NCI-H2171 (cell line): ENCODE measurements around the gene SGCA.

Source experiments
- DNase-seq: peaks from one replicate; lab custom pipeline; 2025; lab: John Stamatoyannopoulos, UW

Gene SGCA

DNA sequence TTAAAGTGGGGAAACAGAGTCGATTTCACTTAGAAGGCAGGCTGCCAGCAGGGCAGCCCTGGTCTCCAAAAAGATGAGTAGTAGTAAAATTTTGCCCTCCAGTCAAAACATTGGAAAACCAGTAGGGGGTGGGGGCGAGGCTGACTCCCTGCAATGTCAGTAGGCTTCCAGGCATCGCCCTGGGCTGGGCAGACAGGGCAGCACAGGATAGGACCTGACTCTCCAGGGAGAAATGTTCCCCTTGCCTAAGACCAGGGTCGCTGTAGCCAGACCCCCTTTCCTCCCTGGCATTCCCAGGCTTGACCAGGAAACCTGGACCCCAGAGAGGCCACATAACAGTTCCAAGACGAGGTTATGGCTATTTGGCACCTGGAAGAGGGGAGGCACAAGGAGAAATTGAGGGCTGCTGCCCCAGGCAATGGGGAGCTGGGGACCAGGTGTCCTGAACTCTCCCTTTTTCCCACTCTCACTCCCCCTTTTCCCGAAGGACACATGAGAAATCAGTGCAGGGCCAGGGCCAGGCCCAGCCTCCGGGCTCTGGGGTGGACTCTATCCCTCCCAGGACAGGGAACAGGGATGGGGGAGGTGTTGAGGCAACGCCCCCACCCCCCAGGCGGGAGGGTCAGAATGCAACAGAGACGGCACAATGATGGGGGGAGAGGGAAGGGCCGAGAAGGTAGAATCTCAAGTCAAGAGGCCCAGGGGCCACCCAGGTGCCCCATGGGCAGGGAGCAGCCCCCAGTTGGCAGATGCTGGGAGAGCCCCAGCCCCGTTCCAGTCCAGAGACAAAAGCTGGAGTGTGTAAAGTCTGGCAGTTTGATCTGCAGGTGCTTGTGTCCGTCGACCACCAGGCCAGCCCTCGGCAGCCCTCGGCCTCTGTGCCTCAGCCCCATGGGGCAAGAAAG is 31.3 kb upstream of the SGCA start:
- no peak for DNase-seq

DNA sequence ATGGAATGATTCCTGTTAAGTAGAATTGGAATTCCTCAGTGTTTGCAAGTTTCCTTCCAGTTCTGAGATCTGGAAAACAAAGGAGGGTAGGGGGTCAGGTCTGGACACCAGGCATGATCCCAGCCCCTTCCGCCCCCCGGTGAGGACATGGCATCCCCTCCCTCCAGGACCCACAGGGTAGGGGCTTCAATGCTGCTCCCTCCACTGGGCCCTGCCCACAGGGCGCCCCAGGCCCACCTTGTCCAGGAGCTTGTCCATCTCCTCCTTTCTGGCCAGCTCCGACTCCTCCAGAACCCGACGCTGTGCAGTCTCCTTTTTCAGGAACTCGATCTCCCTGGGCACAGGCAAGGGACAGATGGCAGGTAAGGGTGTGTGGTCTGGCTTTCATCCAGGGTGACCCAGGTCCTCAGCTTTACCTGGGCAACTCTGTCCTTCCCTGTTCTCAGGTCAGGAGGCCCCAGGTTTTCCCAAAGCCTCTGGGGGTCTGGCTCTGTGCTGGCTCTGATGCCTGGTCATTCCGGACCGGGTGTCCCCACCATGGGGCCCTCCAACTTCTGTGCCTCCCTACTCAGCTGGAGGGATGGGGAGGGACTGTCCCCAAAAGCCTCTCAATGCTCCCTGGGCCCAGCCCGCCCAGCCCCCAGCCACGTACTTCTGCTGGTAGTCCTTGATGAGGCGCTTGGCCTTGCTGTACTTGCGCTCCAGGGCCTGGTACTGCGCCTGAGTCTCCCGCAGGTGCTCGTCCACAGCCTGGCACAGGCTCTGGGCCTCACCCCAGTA is 30.3 kb upstream of the SGCA start:
- DNase-seq = no peak

DNA sequence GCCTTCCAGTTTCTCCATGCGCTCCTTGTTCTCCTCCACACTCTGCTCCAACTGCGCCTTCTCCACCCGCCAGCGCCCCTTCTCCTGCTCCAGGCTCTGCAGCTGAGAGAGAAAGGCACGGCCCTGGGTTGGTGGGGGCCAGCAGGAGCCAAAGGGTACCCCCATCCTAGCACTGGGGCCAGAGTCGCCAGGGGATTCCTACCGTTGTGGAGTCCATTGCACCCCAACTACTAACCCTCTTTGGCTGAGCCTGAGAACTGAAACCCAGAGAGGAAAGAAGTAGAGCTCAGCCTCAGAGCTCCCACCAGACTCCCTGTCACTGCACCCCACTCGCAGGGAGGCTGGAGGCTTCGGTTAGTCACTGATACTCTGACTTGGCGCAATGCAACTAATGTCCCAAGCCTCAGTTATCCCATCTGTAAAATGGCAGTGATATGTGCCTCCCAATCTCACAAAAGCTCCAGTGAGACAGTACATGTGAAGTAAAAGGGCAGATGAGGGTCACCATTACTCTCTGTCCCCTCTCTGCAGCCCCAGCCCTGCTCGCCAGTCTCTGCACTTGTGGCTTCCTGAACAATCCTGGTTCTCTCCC is 29.6 kb upstream of the SGCA start:
- DNase-seq = no peak

DNA sequence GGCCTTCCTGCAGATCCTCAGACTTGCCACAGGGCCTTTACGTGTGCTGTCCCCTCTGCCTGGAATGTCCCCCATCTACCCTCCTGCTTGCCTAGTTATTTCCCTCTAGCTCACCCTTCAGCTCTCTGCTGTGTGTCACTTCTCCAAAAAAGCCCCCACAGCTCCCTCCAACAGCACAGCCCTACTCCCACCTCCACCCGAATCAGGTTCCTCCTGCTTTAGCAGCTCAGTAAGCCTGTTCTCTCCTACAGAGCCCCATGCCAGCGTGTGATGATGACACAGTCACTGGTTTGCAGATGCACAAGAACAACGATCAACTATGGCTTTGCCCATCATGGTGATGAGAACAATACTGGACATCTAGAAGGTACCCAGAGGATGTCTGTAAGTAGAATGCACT is 28.8 kb upstream of the SGCA start:
- DNase-seq = no peak

DNA sequence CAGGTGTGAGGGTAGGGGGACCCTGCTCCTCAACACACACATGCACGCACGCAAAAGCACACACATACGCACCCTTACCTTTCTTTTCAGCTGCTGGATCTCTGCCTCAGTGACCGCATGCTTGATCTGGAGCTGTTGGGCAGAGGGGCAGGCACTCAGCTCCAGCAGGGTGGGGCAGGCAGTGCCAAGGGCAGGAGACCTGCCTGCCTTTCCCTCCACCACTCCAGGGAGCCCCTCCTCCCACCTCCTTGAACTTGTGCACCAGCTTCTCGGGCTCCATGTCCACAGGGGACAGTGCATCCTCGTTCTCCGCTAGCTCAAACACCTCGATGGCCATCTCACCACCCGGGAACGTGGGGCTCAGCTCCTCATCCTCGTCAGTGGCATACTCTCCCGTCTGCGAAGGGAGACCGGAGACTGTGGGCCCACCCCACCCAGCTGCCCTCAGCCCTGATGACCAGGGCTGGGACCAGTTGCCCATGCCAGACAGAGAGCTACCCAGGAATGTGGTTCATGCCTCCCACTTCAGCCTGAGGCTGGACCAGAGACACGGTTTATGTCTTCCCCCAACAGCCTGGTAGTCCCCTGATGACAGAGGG is 26.5 kb upstream of the SGCA start:
- no peak for DNase-seq

DNA sequence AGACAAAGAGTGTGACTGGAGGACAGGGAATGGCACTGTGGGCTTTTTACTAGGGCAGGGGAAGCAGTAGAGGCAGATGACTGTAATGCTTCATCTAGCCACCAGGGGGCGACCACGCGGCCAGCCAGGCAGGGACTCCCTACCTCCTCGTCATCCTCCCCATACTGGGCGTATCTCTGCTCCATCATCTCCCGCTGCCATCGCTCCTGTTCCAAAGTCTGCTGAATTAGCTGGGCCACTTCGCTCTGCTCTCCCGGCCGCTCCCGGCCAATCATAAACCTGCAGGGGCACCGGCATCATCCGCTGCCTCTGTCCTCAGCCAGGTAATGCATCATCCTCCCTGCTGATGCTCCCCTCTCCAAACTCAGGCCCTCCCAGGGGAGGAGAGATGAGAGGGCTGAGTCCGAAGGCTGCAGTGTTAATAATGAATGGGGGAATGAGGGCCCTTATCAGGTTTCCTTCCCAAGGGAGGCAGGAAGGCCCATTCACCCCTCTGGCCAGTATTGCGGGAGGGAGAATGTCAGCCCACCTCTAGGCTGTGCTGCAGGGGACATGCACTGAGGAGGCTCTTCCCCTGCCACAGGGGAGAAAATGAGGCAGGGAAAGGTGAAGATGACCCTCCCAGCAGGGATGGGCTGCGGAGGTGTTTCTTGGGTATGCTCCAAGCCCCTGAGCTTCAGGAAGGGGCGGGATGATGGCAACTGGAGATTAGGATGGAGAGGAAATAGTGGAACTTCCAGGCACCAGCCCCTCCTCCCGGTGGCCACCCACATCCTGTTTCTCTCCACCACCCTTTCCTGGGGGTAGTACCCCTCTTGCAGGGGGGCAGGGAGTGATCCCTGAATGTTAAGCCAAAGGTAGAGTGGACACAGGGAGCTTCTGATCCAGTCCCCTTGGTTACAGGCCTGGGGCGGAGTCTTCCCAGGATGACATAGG is 25.6 kb upstream of the SGCA start:
- DNase-seq = no peak

DNA sequence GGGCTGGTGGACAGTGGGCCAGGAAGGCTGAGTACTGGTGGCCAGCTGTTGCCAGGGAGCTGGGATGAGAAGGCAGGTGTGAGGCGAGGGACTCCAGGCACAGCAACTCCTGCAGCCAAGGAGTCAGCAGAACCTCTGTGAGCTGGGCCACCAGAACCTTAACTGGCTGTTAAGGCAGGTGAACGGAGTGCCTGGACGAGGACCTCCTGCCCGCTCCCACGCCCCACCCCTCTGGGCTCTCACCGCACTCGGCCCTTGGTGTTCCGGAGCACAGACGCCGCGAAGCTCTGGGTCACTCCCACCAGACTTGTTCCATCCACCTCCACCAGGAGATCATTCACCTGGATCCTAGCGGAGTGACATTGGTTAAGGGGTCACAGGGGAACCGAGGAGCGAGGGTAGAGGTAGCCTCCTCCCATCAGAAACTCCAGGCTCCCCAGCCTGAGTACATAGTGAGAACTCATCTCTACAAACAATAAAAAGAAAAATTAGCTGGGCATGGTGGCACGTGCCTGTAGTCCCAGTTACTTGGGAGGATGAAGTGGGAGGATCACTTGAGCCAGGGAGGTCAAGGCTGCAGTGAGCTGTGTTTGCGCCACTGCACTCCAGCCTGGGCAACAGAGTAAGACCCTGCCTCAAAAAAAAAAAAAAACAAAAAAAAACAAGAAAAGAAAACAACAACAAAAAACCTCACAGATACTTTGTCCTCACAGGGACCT is 24.6 kb upstream of the SGCA start:
- DNase-seq = no peak

DNA sequence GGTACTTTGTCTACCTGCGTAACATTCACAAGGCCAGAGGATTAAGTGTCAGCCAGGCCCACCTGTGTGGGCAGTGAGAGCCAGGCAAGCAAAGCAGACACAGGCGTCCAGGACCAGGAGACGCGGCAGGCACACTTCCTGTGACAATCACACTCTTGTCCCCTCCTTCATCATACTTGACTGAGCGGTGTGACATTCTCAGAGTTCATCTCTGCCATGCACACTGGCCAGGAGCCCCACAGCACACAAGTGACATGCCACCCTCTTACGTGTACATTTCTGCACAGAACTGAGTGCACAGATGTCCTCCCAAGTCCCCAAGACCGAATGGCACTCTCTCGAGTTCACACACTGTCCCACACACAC is 24.1 kb upstream of the SGCA start:
- no peak for DNase-seq

DNA sequence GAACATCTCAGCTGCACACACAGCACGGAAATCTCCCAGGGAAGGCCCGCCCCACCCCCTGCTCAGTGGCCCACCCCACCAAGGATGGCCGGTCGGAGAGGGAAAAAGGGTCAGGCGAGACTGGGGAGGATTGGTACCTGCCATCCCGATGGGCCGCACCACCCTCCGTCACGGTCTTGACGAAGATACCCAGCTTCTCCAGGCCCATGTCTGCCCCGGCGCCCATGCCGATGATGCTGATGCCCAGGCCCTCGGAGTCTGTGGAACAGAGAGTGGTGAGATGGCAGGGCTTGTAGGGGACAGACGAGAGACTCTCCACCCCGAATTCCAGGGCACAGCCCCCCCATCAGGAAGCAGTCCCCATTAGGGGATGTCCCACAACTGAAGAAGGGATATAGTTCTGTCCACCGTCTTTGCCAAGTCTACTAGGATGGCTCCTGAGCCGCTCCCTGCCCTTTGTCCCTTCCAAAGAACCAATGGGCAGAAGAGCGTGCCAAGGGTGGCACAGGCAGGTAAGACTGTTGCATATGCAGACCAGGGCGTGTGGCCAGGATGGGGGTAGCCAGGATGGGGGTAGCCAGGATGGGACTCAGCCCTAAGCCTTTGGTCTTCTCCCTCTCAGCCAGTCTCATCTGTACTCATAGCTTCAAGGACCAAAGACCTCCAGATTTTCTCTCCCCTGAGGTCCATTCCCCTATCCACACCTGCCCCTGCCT is 22.2 kb upstream of the SGCA start:
- no peak for DNase-seq

DNA sequence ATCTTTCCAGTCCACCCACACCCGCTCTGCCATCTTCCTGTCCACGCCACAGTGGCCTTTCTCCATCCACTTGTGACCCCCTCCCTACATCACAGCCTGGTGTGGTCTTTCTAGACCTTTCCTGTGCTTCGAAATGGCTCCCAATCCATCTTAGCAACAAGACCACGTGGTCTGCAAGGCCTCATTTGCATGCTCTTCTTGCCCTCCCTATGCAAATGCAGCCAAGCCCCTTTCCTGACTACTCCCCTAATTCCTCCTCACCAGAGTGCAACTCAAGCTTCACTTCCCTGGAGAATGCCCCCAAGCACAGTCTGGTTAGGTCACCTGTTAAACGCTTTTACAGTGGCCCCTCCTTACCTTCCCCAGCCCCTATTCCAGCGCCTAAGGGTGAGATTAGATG is 21.4 kb upstream of the SGCA start:
- DNase-seq = no peak

DNA sequence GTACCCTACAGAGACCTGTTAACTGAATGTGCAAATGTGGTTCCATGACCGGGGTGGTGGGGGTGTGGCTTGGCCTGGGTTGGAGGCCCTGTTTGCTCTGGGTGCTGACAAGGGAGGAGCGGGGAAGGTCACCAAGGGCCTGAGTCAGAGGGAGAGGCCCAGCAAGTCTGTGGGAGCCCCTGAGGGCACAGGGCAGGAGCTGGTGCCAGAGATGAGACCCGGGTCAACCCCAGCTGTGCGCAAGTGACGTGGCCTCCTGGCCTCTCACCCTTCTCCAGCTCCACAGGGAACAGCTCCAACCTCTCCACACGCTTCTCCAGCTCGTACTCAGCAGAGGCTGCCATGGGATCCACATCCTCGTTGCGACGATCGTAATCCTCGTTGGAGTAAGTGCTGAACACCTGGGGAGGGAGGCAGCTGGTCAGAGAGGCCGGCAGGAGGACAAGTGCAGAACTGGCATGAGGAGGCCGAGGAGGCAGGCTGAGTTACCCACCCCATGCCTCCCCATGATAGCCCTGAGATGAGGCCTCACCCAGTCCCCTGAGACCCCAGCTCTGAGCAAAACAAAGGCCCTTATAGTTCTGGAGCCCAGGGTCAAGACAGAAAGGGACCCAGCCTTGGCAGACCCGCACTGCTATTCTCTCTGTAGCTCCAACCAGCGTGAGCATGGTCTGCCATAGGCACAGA is 20.8 kb upstream of the SGCA start:
- DNase-seq = no peak

DNA sequence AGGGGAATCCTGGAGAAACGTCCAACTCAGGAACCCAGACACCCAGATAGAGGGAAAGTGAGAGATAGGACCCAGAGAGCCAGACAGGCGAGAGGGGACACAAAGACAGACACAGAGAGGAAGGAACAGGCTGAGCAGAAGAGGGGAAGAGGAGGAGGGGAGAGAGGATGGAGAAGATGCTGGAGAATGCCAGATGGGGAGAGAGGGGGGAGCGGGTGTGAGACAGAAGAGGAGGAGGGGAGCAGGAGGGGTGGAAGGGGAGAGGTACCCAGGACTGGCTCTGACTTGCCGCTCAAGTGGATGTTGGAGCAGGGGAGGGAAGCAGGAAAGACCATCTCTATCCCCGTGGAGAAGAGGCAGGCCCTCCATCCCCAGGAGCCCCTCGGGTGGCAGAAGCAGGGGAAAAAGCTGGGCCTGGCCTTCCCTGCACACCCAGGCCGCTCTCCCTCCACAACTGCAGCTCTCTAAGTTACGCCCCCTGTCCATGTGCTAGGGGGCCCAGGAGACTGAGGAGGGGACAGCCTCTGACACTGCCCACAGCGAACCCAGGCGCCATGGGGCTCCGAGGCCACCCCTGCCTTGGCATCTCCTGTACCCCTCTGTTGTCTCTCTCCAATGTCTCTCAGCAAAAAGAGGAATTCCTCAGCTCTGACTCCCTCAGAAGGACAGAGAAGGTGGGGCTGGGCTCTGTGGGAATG is 20.1 kb upstream of the SGCA start:
- peak; percentile 33 for DNase-seq

DNA sequence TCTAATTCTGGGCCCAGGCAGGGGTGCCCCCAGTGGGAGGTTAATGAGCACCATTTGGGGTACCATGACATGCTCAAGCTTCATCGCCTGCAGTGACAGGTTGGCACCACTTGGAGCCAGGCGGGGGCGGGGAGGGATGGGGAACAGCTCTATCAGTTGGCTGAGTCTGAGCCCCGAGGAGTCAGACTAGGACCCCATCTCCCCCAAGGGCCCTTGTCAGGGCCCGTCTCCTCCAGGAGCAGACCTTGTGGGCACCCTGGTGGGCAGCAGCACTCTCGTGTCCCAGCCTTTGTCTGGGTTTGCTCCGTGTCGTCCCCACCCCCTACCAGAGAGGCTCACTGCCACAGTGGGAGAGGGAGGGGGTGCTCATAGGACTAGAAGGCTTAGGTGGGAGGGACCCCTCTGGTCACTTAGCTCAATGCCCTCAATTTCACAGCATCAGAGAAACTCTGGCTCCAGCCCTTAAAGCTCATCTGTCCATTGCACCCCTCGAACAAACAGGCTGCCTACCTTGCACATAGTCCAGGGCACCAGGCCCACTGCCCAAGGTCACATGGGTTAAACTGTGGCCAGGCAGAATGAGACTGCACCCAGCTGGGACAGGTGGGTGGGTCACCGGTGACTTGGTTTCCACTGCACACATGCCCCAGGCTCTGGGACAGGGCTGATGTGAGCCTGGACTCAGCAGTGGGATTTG is 19.4 kb upstream of the SGCA start:
- DNase-seq = no peak

DNA sequence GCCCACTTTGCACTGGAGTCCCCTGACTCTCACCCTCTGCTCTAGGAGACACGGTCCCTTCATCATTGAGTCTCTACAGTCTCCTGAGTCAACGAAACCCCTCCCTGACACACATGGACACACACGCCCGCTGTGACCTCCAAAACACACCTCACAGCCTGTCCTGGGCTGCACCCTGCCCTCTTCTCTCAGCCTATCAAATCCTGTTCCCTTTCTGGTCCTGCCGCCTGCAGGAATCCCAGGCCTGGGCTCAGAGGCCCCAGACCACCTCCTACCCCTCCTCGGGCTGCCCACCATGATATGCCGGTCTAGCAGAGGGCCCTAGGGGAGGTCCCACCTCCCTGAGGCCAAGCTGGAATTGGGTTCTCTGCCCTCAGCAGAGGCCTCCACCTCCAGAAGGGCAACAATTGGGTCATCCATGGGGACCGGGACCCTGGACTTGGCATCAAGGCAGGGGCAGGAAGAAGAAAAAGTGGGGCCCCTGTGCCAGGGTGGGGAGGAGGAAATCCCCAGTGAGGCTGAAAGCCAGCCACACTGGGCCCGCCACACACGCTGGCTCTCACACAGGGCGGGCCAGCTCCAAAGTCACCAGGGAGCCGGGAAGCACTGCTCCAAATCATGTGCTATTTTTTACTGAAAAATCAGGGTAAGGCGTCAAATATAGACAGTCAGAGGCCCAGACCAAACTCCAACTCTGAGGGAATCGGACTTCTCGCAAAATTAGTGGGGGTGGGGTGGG is 18.7 kb upstream of the SGCA start:
- DNase-seq = no peak

DNA sequence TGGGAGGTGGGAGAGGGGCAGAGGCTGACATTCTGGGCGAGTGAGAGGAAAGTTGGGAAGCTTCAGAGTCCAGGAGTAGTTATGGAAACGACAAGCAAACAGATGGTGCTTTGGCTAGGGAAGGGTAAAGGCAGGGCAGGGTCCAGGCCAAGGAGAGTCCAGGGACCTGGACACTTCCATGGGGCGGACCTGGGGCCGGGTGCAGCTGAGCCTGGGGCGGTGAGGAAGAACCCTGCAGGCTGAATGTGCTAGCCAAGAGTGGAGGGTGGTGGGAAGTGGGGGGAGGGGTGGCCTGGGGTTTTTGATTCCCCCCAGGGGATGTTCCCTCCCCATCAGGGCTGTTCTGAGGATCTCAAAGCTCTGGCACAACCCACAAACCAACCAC is 18.0 kb upstream of the SGCA start:
- DNase-seq = no peak

DNA sequence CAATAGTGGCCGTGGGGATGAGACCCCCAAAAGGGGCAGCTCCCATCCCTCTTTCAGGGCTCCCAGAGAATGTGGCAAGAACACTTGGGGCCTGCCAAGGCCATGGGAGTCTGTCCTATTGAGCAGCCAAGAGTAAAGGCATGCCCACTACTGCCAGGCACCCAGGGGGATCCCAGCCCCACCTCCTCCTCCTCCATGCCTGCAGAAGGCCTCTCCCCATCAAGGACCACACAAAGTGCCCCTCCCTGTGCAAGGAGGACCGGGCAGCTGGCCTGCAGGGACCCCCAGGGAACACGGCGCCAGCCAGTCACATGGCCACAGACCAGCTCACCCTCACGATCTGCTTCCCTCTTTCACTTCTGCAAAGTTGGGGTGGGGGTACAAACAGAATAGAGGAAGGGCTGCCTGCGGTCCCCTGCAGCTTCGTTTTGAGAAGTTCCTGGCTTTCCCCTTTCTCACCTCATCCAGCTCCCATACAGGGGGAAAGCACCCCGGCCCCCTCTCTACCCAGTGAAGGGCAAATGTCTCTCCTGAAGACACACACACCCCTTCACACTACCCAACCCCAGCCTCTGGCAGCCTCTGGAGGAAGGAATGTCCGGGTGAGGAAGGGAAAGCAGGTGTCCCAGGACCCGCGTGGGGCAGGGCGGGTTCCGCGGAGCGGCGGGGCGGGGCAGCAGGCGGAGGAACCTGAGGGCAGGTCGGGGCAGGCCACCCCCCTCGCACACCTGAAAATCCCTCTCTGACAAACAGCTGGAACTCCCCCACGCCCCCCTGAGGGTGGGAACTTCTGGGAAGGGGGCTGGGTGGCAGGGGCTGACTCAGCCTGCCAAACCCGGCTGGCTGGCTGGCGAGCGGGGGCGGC is 17.3 kb upstream of the SGCA start:
- DNase-seq = peak; percentile 38

DNA sequence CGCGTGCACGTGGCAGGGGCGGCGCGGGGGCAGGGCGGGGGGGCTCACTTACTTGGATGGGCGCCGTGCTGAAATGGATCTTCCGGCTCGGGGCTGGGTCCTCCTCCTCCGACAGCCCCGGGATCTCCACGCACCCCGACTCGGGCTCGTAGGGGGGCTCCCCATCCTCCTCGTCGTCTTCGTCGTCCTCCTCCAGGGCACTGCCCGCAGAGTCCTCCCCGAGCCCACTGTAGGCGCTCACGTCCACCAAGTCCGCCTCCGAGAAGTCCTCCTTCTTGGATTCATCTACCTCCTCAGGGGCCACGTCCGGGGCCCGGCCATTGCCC is 16.8 kb upstream of the SGCA start:
- DNase-seq = no peak
